Activated CD4-positive, alpha-beta T cell treated with anti-CD3 and anti-CD28 coated beads for 36 hours (primary cell): ENCODE data around the gene ZNF736. TPM values are rescaled to one million over a fixed set of nuclear protein-coding genes. Genes with fewer than 3 reads are reported as not detected.

Experiments
- total RNA-seq, 2 experiments: library from RNA; stranded (reverse); gene quantifications; one replicate each; pipeline ENCODE4 v1.2.3, GENCODE V29; 2021

ZNF736 gene
- total RNA-seq, 2 experiments from 2014 or later = 23.5 to 25.5 TPM

Other genes starting within 250 kb of the ZNF736 start
- gene ZNF735, start 106.8 kb upstream of the ZNF736 start, total RNA-seq = not detected
- not detected for gene ZNF679, start 85.5 kb upstream of the ZNF736 start, total RNA-seq
- gene ZNF680, start 249.1 kb downstream of the ZNF736 start, total RNA-seq = 10 to 100 TPM; 12.5 to 12.6 TPM